IPS-11a (cell line): ENCODE data around the gene PBLD.

Experiments used
- H3K4me3 ChIP-seq: one replicate; pipeline ENCODE4 v1.5.1; 2013; ENCODE audit warnings: low read depth, low read length, control low read depth

Gene PBLD

GRCh38 chr10:68332259-68333057 lies at the start of gene PBLD:
TSS of gene PBLD (minus strand) at chr10:68332928. CDS start at chr10:68306844, 26,084 bp downstream.
- peak within 1 kb of the TSS; percentile 95 for H3K4me3 ChIP-seq

GRCh38 chr10:68371604-68372003 lies 38.9 kb upstream of the PBLD start:
- no peak overlapping the region for H3K4me3 ChIP-seq

- H3K4me3 ChIP-seq, result no peak overlapping the region
Measured at GRCh38 chr10:68367121-68367520, 34.4 kb upstream of the PBLD start.

- no peak overlapping the region for H3K4me3 ChIP-seq
Measured at GRCh38 chr10:68366600-68366999, 33.9 kb upstream of the PBLD start.

- no peak overlapping the region for H3K4me3 ChIP-seq
Measured at GRCh38 chr10:68365611-68366010, 32.9 kb upstream of the PBLD start.

- no peak overlapping the region for H3K4me3 ChIP-seq
Measured at GRCh38 chr10:68364101-68364886, 31.6 kb upstream of the PBLD start.

GRCh38 chr10:68362590-68362989 lies 29.9 kb upstream of the PBLD start:
- H3K4me3 ChIP-seq, result no peak overlapping the region

GRCh38 chr10:68359189-68359588 lies 26.5 kb upstream of the PBLD start:
- no peak overlapping the region for H3K4me3 ChIP-seq

GRCh38 chr10:68353537-68353936 lies 20.8 kb upstream of the PBLD start:
- no peak overlapping the region for H3K4me3 ChIP-seq

GRCh38 chr10:68348265-68348741 lies 15.6 kb upstream of the PBLD start:
- no peak overlapping the region for H3K4me3 ChIP-seq

GRCh38 chr10:68346774-68347173 lies 14.0 kb upstream of the PBLD start:
- H3K4me3 ChIP-seq, result no peak overlapping the region

- H3K4me3 ChIP-seq, result no peak overlapping the region
Measured at GRCh38 chr10:68345621-68346020, 12.9 kb upstream of the PBLD start.

- H3K4me3 ChIP-seq, result no peak overlapping the region
Measured at GRCh38 chr10:68342909-68343516, 10.3 kb upstream of the PBLD start.

- no peak overlapping the region for H3K4me3 ChIP-seq
Measured at GRCh38 chr10:68340358-68341080, 7.8 kb upstream of the PBLD start.

- H3K4me3 ChIP-seq, result no peak overlapping the region
Measured at GRCh38 chr10:68336754-68337351, 4.1 kb upstream of the PBLD start.

- H3K4me3 ChIP-seq, result peak overlapping the region; percentile 95
Measured at GRCh38 chr10:68334672-68335467, 2.1 kb upstream of the PBLD start.

GRCh38 chr10:68333440-68334431 lies 1.0 kb upstream of the PBLD start:
- peak overlapping the region; percentile 95 for H3K4me3 ChIP-seq

GRCh38 chr10:68333058-68333395 lies 299 bp upstream of the PBLD start:
- H3K4me3 ChIP-seq, result peak overlapping the region; percentile 95
